CD4-positive, alpha-beta memory T cell (primary cell): ENCODE measurements around the gene SSUH2. TPM values are rescaled to one million over a fixed set of nuclear protein-coding genes. Genes with fewer than 3 reads are reported as not detected.
"Not testable (repeated sequence)": the region's sequence is repeated elsewhere in the genome, so short reads cannot be mapped to it uniquely, and the experiment has no call there.

Source experiments
- CTCF ChIA-PET: fragments of 350-600 bp; sonication (Branson Sonifier 250); formaldehyde crosslinking; loops from one replicate; lab custom pipeline; 2021; ENCODE audit warnings: inconsistent platforms; ENCODE audit not compliant: partially characterized antibody; lab: Charles Lee
- POLR2A ChIA-PET: fragments of 350-600 bp; sonication (Branson Sonifier 250); formaldehyde crosslinking; loops from one replicate; lab custom pipeline; 2021; ENCODE audit not compliant: partially characterized antibody; lab: Charles Lee
- DNase-seq, 5 donors: peaks; one replicate each; pipeline versions ENCODE4 v3.0.0 to v3.0.0-alpha.2; 2020 to 2022; ENCODE audit warnings: mixed read lengths in 1 of 5
- H3K27ac ChIP-seq: one replicate; pipeline ENCODE4 v1.7.0; 2013; ENCODE audit warnings: low read depth, low read length
- H3K27me3 ChIP-seq: 2 replicates; pipeline ENCODE4 v1.7.0; 2013; ENCODE audit warnings: mild to moderate bottlenecking, low read length, moderate library complexity; ENCODE audit not compliant: insufficient read depth
- H3K36me3 ChIP-seq: 2 replicates; pipeline ENCODE4 v1.7.0; 2013; ENCODE audit warnings: mild to moderate bottlenecking, low read length, moderate library complexity; ENCODE audit not compliant: insufficient read depth
- H3K4me1 ChIP-seq: 2 replicates; pipeline ENCODE4 v1.7.0; 2013; ENCODE audit warnings: mild to moderate bottlenecking, low read length, moderate library complexity; ENCODE audit not compliant: insufficient read depth
- H3K4me3 ChIP-seq, 2 donors: one replicate each; pipeline ENCODE4 v1.7.0; 2013; ENCODE audit warnings: low read length in 2 of 2, mild to moderate bottlenecking in 1 of 2
- H3K9me3 ChIP-seq, 2 donors: one replicate each; pipeline ENCODE4 v1.7.0; 2013; ENCODE audit warnings: low read length in 2 of 2, control low read depth in 1 of 2; ENCODE audit not compliant: control insufficient read depth in 1 of 2
- H3K27ac Mint-ChIP-seq, 7 donors: one replicate each; pipeline ENCODE4 v1.8.0; 2020 to 2021; ENCODE audit warnings: mixed read lengths in 7 of 7, mild to moderate bottlenecking in 6 of 7, inconsistent platforms in 3 of 7, moderate library complexity in 3 of 7
- H3K27me3 Mint-ChIP-seq, 2 donors: one replicate each; pipeline ENCODE4 v1.8.0; 2020 to 2021; ENCODE audit warnings: mixed read lengths in 2 of 2
- H3K36me3 Mint-ChIP-seq, 2 donors: one replicate each; pipeline ENCODE4 v1.8.0; 2020 to 2021; ENCODE audit warnings: mixed read lengths in 2 of 2, inconsistent platforms in 1 of 2, mild to moderate bottlenecking in 1 of 2
- H3K4me1 Mint-ChIP-seq, 4 donors: one replicate each; pipeline ENCODE4 v1.8.0; 2020 to 2021; ENCODE audit warnings: mixed read lengths in 4 of 4, mild to moderate bottlenecking in 1 of 4
- H3K4me3 Mint-ChIP-seq, 8 donors: one replicate each; pipeline ENCODE4 v1.8.0; 2020 to 2021; ENCODE audit warnings: mixed read lengths in 8 of 8, mild to moderate bottlenecking in 7 of 8, moderate library complexity in 6 of 8, inconsistent platforms in 3 of 8
- H3K9me3 Mint-ChIP-seq, 8 donors: one replicate each; pipeline ENCODE4 v1.8.0; 2020 to 2021; ENCODE audit warnings: mixed read lengths in 8 of 8, mild to moderate bottlenecking in 5 of 8, inconsistent platforms in 3 of 8, moderate library complexity in 1 of 8
- intact Hi-C: fragments of 100-400 bp; cut with micrococcal nuclease; formaldehyde crosslinking; loops from one replicate; pipeline ENCODE4 v1.15.1; 2023
- polyA plus RNA-seq, 2 donors: library from polyadenylated mRNA; unstranded; fragments of 300-500 nt; fragmentation: Illumina TruSeq; gene quantifications; one replicate each; pipeline ENCODE4 v1.2.3, GENCODE V29; 2021
- total RNA-seq, 2 experiments: library from RNA; stranded (reverse); gene quantifications; one replicate each; pipeline ENCODE4 v1.2.3, GENCODE V29; 2021

Gene SSUH2
- total RNA-seq, result not detected
- not detected for polyA plus RNA-seq

- H3K4me3 Mint-ChIP-seq, result no peak within 1 kb of the TSS
- H3K27me3 Mint-ChIP-seq, result peaks cover 2 to 6% of the 10 kb centered on the region in 2 donors
- DNase-seq, result no peak
- Histone ChIP-seq H3K36me3 (no peaks in the 10 kb centered on the region), H3K9me3 (no peaks in the 10 kb centered on the region), H3K4me3 (no peak within 1 kb of the TSS), H3K27ac (no peak within 1 kb of the TSS), H3K4me1 (no peaks in the 10 kb centered on the region), H3K27me3 (no peaks in the 10 kb centered on the region)
- H3K36me3 Mint-ChIP-seq, result no peaks in the 10 kb centered on the region
- intact Hi-C loops, result no loop called here
- ChIA-PET POLR2A (no interaction called here), CTCF (no interaction called here)
- no peaks in the 10 kb centered on the region for H3K4me1 Mint-ChIP-seq
- no peak within 1 kb of the TSS for H3K27ac Mint-ChIP-seq
- H3K9me3 Mint-ChIP-seq, result peaks cover 0 to 2% (median 0%) of the 10 kb centered on the region in 8 donors
Measured at GRCh38 chr3:8644748-8645390, at the start of gene SSUH2. Gene SSUH2 (minus strand): TSS chr3:8644798. CDS start chr3:8644758, 40 bp downstream.

- H3K36me3 Mint-ChIP-seq, POLR2A ChIA-PET, H3K27me3 ChIP-seq, H3K36me3 ChIP-seq, H3K4me3 Mint-ChIP-seq, H3K4me3 ChIP-seq, intact Hi-C loops, H3K27me3 Mint-ChIP-seq, DNase-seq, H3K9me3 ChIP-seq, H3K27ac Mint-ChIP-seq, H3K4me1 ChIP-seq, H3K4me1 Mint-ChIP-seq, H3K27ac ChIP-seq, CTCF ChIA-PET, H3K9me3 Mint-ChIP-seq: not testable (repeated sequence)
Measured at GRCh38 chr3:8691295-8691694, 46.7 kb upstream of the SSUH2 start.

- intact Hi-C loops, H3K27ac ChIP-seq, DNase-seq, H3K4me1 Mint-ChIP-seq, H3K4me1 ChIP-seq, H3K36me3 ChIP-seq, H3K4me3 ChIP-seq, H3K27me3 ChIP-seq, POLR2A ChIA-PET, H3K36me3 Mint-ChIP-seq, H3K9me3 Mint-ChIP-seq, H3K4me3 Mint-ChIP-seq, CTCF ChIA-PET, H3K9me3 ChIP-seq, H3K27ac Mint-ChIP-seq: not testable (repeated sequence)
- H3K27me3 Mint-ChIP-seq, result peaks cover 4 to 13% of the 10 kb centered on the region in 2 donors
Measured at GRCh38 chr3:8684992-8685391, 40.4 kb upstream of the SSUH2 start.

GRCh38 chr3:8682850-8683574 is 38.4 kb upstream of the SSUH2 start:
- H3K36me3 Mint-ChIP-seq, intact Hi-C loops, H3K4me1 Mint-ChIP-seq, H3K27ac Mint-ChIP-seq, H3K4me3 Mint-ChIP-seq, H3K4me1 ChIP-seq, CTCF ChIA-PET, DNase-seq, H3K27ac ChIP-seq, H3K9me3 ChIP-seq, POLR2A ChIA-PET, H3K27me3 ChIP-seq, H3K4me3 ChIP-seq, H3K9me3 Mint-ChIP-seq, H3K27me3 Mint-ChIP-seq, H3K36me3 ChIP-seq: not testable (repeated sequence)

- H3K9me3 ChIP-seq, H3K36me3 ChIP-seq, H3K4me3 ChIP-seq, H3K36me3 Mint-ChIP-seq, H3K27ac ChIP-seq, POLR2A ChIA-PET, H3K27me3 ChIP-seq, H3K27ac Mint-ChIP-seq, CTCF ChIA-PET, H3K4me1 Mint-ChIP-seq, H3K4me1 ChIP-seq, intact Hi-C loops, H3K4me3 Mint-ChIP-seq, H3K9me3 Mint-ChIP-seq, DNase-seq: not testable (repeated sequence)
- peaks cover 2 to 12% of the 10 kb centered on the region in 2 donors for H3K27me3 Mint-ChIP-seq
Measured at GRCh38 chr3:8681881-8682538, 37.4 kb upstream of the SSUH2 start.

GRCh38 chr3:8681349-8681748 is 36.8 kb upstream of the SSUH2 start:
- Histone ChIP-seq H3K36me3 (no peaks in the 10 kb centered on the region), H3K27ac (no peak overlapping the region), H3K27me3 (no peaks in the 10 kb centered on the region), H3K4me1 (no peaks in the 10 kb centered on the region), H3K9me3 (no peaks in the 10 kb centered on the region), H3K4me3 (no peak overlapping the region)
- no peak for DNase-seq
- Mint-ChIP-seq H3K27me3 (peaks cover 2 to 12% of the 10 kb centered on the region in 2 donors), H3K4me3 (no peak overlapping the region), H3K9me3 (peaks cover 0 to 3% (median 0%) of the 10 kb centered on the region in 8 donors), H3K4me1 (peaks cover 0 to 6% (median 1%) of the 10 kb centered on the region in 4 donors), H3K27ac (no peak overlapping the region), H3K36me3 (no peaks in the 10 kb centered on the region)
- ChIA-PET CTCF (no interaction called here), POLR2A (no interaction called here)
- intact Hi-C loops, result no loop called here

GRCh38 chr3:8679817-8680553 is 35.4 kb upstream of the SSUH2 start:
- H3K27me3 ChIP-seq, POLR2A ChIA-PET, H3K4me3 Mint-ChIP-seq, H3K9me3 Mint-ChIP-seq, H3K27ac ChIP-seq, DNase-seq, CTCF ChIA-PET, intact Hi-C loops, H3K27ac Mint-ChIP-seq, H3K4me1 ChIP-seq, H3K36me3 ChIP-seq, H3K4me1 Mint-ChIP-seq, H3K36me3 Mint-ChIP-seq, H3K9me3 ChIP-seq, H3K4me3 ChIP-seq: not testable (repeated sequence)
- H3K27me3 Mint-ChIP-seq, result peaks cover 2 to 14% of the 10 kb centered on the region in 2 donors
